ENCODE data around the gene RB1. TPM values are rescaled to one million over a fixed set of nuclear protein-coding genes. Genes with fewer than 3 reads are reported as not detected.

The RB1 gene
- total and polyA plus RNA-seq, 2 donors (not counting 1 experiment from before 2014, with no cell fraction given) = 24.0 to 70.4 TPM

GRCh38 chr13:48456546-48456945, 153.0 kb downstream of the RB1 start:
- no peaks in the 10 kb centered on the region for H3K27me3 Mint-ChIP-seq
- Histone ChIP-seq H3K4me3 (ENCODE audit: control extremely low read depth in 1 of 5, extremely low read depth in 1 of 5, insufficient read depth in 1 of 5, low read depth in 2 of 5, low read length in 4 of 5) (no peak overlapping the region), H3K27me3 (replicated peaks in 1 of 4; ENCODE audit: control extremely low read depth in 1 of 4, control insufficient read depth in 3 of 4, insufficient read depth in 4 of 4, low read length in 3 of 4) (no peaks in the 10 kb centered on the region), H3K27ac (ENCODE audit: low read length in 2 of 2) (no peak overlapping the region), H3K9me3 (ENCODE audit: control extremely low read depth in 1 of 3, control insufficient read depth in 2 of 3, insufficient read depth in 1 of 3, low read length in 2 of 3) (peaks cover 0 to 2% (median 0%) of the 10 kb centered on the region in 3 donors), H3K79me2 (ENCODE audit: control insufficient read depth, insufficient read depth, low read length) (no peaks in the 10 kb centered on the region), H3K9ac (ENCODE audit: low read length) (no peak overlapping the region), H3K4me1 (ENCODE audit: control insufficient read depth in 2 of 2, insufficient read depth in 2 of 2, low read length in 2 of 2) (no peaks in the 10 kb centered on the region), H3K4me2 (replicated peaks; ENCODE audit: low read depth, low read length, poor library complexity, severe bottlenecking) (no peak overlapping the region), H2AFZ (ENCODE audit: insufficient read depth, low read depth, low read length, poor library complexity, severe bottlenecking) (no peak overlapping the region), H4K20me1 (ENCODE audit: control insufficient read depth, insufficient read depth, low read length, poor library complexity, severe bottlenecking) (peaks cover 29% of the 10 kb centered on the region), H3K36me3 (replicated peaks in 1 of 2; ENCODE audit: control extremely low read depth in 1 of 2, control insufficient read depth in 1 of 2, extremely low read depth in 1 of 2, insufficient read depth in 2 of 2, low read length in 1 of 2) (peaks cover 7 to 78% of the 10 kb centered on the region in 2 experiments)
- H3K9me3 Mint-ChIP-seq (ENCODE audit: insufficient read depth) = peaks cover 4% of the 10 kb centered on the region
- H3K4me3 Mint-ChIP-seq = no peak overlapping the region
- no peaks in the 10 kb centered on the region for H3K4me1 Mint-ChIP-seq
- 96% methylated on average over 10 of the region's 10 CpGs for WGBS (ENCODE audit: insufficient coverage)
- CTCF ChIA-PET = no interaction called here
- TF ChIP-seq EZH2 (IDR thresholded peaks at IDR 0.05; ENCODE audit: borderline replicate concordance, insufficient read depth, low read depth, low read length, poor library complexity, severe bottlenecking) (no peak), CTCF (IDR thresholded peaks at IDR 0.05) (no peak)
- H3K27ac Mint-ChIP-seq = no peak overlapping the region
- ATAC-seq (ENCODE audit: low read depth) = no peak
- POLR2A ChIA-PET = no interaction called here
- intact Hi-C loops (cut with micrococcal nuclease) = no loop called here
- DNase-seq = no peak

GRCh38 chr13:48457578-48458242, 154.2 kb downstream of the RB1 start:
- WGBS (ENCODE audit: insufficient coverage) = over 99% methylated on average over 28 of the region's 28 CpGs
- Histone ChIP-seq H3K4me3 (ENCODE audit: control extremely low read depth in 1 of 5, extremely low read depth in 1 of 5, insufficient read depth in 1 of 5, low read depth in 2 of 5, low read length in 4 of 5) (no peak overlapping the region), H3K79me2 (ENCODE audit: control insufficient read depth, insufficient read depth, low read length) (no peaks in the 10 kb centered on the region), H3K9me3 (ENCODE audit: control extremely low read depth in 1 of 3, control insufficient read depth in 2 of 3, insufficient read depth in 1 of 3, low read length in 2 of 3) (peaks cover 0 to under 1% (median 0%) of the 10 kb centered on the region in 3 donors), H2AFZ (ENCODE audit: insufficient read depth, low read depth, low read length, poor library complexity, severe bottlenecking) (no peak overlapping the region), H4K20me1 (ENCODE audit: control insufficient read depth, insufficient read depth, low read length, poor library complexity, severe bottlenecking) (peaks cover 29% of the 10 kb centered on the region), H3K36me3 (replicated peaks in 1 of 2; ENCODE audit: control extremely low read depth in 1 of 2, control insufficient read depth in 1 of 2, extremely low read depth in 1 of 2, insufficient read depth in 2 of 2, low read length in 1 of 2) (peaks cover 9 to 87% of the 10 kb centered on the region in 2 experiments), H3K27ac (ENCODE audit: low read length in 2 of 2) (no peak overlapping the region), H3K9ac (ENCODE audit: low read length) (no peak overlapping the region), H3K27me3 (replicated peaks in 1 of 4; ENCODE audit: control extremely low read depth in 1 of 4, control insufficient read depth in 3 of 4, insufficient read depth in 4 of 4, low read length in 3 of 4) (no peaks in the 10 kb centered on the region), H3K4me1 (ENCODE audit: control insufficient read depth in 2 of 2, insufficient read depth in 2 of 2, low read length in 2 of 2) (no peaks in the 10 kb centered on the region), H3K4me2 (replicated peaks; ENCODE audit: low read depth, low read length, poor library complexity, severe bottlenecking) (no peak overlapping the region)
- Mint-ChIP-seq H3K27ac (no peak overlapping the region), H3K9me3 (ENCODE audit: insufficient read depth) (peaks cover 4% of the 10 kb centered on the region), H3K4me3 (no peak overlapping the region), H3K4me1 (no peaks in the 10 kb centered on the region), H3K27me3 (no peaks in the 10 kb centered on the region)
- ChIA-PET CTCF (no interaction called here), POLR2A (no interaction called here)
- intact Hi-C loops (cut with micrococcal nuclease) = no loop called here
- ATAC-seq (ENCODE audit: low read depth) (no peak), DNase-seq (no peak)
- TF ChIP-seq EZH2 (IDR thresholded peaks at IDR 0.05; ENCODE audit: borderline replicate concordance, insufficient read depth, low read depth, low read length, poor library complexity, severe bottlenecking) (no peak), CTCF (IDR thresholded peaks at IDR 0.05) (no peak)

Data from B cell (primary cell).